NCI-H146 treated with DMSO at 0.1 percent for 48 hours (cell line): ENCODE data around the gene PTK7.

Experiments
- DNase-seq: peaks from one replicate; lab custom pipeline; 2025; ENCODE audit not compliant: unreplicated experiment; lab: John Stamatoyannopoulos, UW

PTK7 gene

DNA sequence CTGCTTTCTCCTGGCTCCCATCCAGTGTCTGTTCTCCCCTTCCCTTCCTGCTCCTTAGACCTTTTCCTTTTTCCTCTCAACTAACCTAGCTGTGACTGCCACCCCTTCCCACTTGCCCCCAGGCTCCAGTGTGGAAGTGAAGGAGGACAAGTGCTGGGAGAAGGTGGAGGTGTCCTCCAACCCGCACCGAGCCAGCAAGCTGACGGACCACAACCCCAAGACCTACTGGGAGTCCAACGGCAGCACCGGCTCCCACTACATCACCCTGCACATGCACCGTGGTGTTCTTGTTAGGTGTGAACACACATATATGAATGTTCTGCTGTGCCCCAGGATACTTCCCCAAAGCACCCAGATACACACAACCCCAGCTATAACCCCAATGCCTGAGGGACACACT is 124.4 kb downstream of the PTK7 start:
- no peak for DNase-seq

- DNase-seq, result no peak
Observed at GRCh38 chr6:43202451-43202850, 126.3 kb downstream of the PTK7 start.

DNA sequence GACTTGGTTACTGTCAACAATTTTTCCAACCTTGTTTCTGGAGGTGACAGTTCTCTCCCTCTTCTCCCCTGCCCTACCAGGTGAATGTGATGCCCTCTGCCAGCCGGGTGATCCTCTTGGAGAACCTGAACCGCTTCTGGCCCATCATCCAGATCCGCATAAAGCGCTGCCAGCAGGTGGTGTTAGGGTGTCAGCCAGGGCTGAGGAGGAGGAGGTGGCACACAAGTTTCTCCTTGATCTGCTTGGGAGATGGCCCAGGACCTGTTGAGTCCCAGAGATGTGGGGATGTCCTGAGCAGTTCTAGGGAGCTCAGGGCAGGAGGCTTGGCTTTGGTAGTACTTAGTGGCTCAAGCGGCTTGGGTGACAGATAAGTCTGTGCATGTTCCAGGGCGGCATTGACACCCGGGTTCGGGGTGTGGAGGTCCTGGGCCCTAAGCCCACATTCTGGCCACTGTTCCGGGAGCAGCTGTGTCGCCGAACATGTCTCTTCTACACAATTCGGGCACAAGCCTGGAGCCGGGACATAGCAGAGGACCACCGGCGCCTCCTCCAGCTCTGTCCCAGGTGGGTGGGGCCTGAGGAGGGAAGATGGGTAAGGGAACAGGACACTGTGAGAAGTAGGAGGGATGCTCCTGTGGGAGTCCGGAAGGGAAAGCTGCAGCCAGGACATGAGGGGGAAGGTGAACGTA is 127.1 kb downstream of the PTK7 start:
- no peak for DNase-seq

DNA sequence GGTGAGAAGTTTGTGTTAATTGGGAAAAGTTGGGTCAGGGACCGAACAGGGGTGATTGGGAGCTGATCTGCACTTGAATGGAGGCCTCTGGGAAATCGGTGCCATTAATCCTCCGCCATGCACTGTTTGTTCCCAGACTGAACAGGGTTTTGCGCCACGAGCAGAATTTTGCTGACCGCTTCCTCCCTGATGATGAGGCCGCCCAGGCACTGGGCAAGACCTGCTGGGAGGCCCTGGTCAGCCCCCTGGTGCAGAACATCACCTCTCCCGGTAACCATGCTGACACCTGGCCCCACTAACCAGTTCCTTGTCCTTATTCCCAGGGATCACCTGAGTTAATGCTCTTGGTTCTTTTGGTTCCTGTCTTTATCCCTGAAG is 127.6 kb downstream of the PTK7 start:
- DNase-seq, result no peak

DNA sequence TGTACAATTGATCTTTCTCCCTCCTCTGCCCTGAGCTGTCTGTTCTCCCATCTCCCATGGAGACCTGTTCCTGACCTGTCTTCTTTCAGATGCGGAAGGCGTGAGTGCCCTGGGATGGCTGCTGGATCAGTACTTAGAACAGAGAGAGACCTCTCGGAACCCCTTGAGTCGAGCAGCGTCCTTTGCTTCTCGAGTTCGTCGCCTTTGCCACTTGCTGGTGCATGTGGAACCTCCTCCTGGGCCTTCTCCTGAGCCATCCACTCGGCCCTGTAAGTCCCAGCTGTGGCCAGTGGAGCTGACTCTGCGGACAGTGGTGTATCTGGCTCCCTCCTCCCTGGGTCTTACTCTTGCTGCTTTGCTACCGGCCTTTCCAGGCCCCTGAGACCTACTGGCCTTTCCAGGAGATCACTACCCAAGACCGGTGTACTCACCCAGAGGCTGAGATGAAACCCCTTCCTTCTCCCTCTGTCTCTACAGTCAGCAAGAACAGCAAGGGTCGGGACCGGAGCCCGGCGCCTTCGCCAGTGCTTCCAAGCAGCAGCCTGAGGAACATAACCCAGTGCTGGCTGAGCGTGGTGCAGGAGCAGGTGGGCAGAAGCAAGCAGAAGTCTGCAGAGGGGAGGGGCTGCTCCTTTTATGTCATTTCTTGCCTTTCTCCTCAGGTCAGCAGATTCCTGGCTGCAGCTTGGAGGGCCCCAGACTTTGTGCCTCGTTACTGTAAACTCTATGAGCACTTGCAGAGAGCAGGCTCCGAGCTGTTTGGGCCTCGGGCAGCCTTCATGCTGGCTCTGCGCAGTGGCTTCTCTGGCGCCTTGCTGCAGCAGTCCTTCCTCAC is 128.4 kb downstream of the PTK7 start:
- no peak for DNase-seq

DNA sequence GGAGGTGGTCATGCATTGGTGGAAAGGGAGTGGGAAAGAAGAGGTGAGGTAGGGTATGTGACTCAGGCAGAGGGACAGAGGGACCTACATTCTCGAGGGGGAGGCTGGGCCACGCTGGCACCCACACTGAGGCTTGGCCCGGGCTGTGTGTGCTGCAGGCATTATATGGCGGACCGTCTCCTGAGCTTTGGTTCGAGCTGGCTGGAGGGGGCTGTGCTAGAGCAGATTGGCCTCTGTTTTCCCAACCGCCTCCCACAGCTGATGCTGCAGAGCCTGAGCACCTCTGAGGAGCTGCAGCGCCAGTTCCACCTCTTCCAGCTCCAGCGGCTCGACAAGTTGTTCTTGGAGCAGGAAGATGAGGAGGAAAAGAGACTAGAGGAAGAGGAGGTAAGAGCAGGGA is 129.7 kb downstream of the PTK7 start:
- no peak for DNase-seq

- DNase-seq, result no peak
Observed at GRCh38 chr6:43207286-43207685, 131.2 kb downstream of the PTK7 start.
